SHP77 (cell line): Measurements from ENCODE around the gene MMP25.

Experiments used
- DNase-seq, 2 experiments: peaks; one replicate each; lab custom pipeline; 2025; lab: John Stamatoyannopoulos, UW

The MMP25 gene, protein sequence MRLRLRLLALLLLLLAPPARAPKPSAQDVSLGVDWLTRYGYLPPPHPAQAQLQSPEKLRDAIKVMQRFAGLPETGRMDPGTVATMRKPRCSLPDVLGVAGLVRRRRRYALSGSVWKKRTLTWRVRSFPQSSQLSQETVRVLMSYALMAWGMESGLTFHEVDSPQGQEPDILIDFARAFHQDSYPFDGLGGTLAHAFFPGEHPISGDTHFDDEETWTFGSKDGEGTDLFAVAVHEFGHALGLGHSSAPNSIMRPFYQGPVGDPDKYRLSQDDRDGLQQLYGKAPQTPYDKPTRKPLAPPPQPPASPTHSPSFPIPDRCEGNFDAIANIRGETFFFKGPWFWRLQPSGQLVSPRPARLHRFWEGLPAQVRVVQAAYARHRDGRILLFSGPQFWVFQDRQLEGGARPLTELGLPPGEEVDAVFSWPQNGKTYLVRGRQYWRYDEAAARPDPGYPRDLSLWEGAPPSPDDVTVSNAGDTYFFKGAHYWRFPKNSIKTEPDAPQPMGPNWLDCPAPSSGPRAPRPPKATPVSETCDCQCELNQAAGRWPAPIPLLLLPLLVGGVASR

DNA sequence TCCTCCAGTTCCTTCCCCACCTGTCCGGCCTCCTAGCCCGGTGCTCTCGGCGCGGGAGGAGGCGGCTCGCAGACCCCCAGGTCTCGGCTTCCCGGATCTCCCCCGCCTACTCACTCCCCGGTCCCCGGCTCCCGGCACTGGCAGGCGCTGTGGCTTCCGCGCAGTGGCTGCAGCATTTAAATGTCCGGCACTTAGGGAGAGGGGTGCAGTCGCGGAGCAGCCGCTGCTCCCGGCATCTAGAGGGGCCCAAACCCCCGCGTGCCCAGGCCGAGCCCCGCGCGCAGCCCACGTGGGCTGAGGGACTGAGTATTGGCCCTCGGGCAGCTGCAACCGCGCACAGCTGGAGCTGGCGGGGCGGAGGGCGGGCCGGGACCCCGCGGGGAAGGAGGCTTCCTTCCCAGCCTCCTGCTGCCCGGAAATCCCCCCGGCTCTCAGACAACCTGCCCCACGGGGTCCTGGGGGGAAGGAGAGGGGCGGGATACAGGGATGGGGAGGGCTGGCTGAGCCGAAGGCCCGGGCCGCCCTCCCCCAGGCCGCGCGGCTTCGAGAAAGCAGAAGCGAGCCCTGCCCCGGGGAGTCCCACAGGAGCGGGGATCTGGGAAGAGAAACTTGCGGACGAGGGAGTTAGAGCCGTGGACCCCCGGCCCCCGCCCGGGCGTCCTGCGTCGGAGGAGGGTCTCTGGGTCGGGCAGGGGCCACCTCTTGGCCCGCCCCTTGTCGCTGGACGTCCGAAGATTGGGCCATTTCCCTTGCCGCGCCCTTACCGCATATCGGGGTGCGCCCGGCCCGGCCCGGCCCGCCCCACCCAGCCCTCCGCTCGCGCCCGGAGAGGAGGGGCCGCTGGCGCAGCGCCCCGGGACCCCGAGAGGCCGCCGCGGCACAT is at the start of gene MMP25:
Gene MMP25 (plus strand): TSS at position 804 of the 883 bp plus-strand sequence. CDS start 357 bp downstream, outside the sequence.
- no peak for DNase-seq

DNA sequence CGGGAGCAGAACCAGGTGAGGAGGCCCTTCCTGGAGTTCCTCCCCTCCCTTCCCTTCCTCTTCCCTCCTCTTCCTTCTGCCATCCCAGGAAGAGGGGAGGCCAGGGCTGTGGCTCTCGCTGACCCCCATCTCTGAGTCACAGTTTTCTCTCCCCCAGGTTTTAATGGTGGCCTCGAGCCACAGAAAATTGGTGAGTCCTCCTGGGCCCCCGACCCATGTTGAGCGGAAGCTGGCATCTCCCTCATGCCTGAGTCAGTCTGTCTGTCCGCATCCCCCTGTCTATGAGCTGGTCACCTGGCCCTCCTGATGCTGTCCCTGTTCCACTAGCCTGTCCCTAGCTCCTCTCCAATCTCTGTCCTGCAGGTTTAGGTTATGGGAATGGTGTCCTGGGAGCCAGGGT is 46.4 kb upstream of the MMP25 start:
- DNase-seq = no peak

DNA sequence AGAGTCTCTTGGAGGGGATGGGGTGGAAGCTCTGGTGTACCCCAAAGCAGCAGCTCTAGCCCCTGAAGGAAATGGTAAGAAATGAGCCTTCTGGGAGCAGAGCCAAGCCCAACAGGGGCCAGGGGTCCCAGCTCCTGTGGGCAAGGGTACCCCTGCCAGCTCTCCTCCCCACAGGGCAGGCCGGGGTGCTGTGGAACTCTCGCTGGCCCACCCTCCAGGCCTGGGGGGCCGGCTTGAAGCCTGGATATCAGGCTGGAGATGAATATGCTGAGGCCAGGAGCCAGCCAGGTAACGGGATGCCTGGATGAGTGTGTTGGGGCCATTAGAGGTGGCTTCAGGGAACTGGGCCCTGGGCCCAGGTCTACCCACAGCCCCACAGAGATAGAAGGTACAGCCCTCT is 45.8 kb upstream of the MMP25 start:
- no peak for DNase-seq

DNA sequence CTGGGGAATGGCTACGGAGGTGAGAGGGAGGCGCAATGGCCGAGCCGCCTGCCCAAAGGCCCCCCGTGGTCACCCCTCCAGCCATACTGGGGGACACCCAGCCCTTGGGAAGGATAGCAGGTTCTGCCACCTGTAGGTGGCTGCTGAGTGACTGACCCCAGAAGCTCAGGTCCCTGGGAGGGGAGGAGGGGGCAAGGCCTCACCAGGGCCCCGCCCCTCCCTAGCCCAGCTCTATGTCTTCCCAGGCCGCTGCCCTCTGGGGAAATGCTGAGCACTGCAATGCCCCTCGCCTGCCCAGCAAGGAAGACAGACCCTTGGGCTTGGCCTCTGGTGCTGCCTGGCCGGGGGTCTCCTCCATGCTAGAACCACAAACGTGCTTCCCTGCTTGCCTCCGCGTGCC is 45.0 kb upstream of the MMP25 start:
- no peak for DNase-seq

DNA sequence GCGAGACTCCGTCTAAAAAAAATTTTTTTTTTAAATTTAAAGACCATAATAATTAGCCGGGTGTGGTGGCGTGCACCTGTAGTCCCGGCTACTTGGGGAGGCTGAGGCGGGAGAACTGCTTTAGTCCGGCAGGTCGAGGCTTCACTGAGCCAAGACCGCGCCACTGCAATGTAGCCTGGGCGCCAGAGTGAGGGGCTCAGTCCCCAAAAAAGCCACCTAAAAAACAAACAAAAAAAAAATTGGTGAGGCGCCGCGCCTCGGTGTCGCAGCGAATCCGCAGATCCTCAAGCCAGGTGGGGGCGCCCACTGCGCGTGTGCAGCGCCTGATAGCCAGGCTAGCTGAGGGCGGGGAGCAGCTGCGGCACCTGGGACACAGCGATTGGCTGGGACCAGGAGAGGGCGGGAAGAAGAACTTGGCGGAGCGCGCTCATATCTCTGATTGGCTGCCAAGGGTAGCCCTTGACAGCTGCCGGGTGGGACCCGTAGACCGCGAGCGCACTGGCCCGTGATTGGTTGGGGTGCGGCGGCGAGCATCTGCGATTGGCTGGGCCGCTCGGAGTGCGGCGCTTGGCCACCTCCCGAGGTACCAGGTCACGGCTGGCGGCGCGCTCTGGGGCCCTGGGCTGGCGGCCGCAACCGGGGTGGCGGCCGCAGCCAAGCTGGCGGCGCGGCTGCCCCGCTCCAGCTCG is 42.6 kb upstream of the MMP25 start:
- peak; percentile 97 to 98 for DNase-seq

DNA sequence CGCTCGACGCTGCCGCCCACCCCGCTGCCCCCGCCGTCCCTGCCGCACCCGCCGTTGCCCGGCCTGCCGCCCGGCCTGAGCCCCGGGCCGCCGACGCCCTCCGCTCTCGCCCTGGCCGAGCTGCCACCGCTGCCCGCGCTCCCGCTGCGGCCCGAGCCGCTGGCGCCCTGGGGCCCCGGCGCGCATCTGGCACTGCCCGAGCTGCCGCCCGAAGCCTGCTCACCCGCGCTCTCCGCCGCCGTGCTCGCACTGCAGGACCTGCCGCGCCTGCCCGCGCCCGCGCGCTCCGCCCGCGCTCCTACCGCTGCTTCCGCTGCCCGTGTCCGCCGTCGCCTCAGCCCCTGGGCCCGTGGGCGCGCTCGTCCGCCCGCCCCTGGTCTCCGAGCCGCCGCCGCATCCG is 42.0 kb upstream of the MMP25 start:
- DNase-seq = no peak

DNA sequence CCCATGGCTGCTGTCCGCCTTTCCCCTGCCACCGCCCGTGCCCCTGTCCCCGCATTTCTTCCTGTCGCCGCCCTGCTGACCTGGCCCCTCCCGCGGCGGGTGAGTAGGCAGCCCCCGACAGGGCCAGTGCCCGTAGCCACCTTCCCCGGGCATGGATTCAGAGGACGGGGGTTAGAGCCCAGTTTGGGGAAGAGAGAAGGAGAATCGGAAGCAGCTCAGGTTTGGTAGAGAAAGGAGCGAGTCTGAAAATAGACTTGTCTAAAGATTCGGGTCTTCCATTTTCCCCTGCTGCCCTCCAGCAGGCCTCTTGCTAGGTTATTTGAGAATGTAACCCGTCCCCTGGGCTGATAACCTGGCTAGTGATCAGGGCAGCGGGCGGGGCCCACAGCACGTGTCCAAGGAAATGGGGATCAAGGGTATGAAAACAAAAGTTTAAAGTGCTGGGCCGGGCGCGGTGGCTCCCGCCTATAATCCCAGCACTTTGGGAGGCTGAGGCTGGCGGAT is 41.5 kb upstream of the MMP25 start:
- DNase-seq = no peak

DNA sequence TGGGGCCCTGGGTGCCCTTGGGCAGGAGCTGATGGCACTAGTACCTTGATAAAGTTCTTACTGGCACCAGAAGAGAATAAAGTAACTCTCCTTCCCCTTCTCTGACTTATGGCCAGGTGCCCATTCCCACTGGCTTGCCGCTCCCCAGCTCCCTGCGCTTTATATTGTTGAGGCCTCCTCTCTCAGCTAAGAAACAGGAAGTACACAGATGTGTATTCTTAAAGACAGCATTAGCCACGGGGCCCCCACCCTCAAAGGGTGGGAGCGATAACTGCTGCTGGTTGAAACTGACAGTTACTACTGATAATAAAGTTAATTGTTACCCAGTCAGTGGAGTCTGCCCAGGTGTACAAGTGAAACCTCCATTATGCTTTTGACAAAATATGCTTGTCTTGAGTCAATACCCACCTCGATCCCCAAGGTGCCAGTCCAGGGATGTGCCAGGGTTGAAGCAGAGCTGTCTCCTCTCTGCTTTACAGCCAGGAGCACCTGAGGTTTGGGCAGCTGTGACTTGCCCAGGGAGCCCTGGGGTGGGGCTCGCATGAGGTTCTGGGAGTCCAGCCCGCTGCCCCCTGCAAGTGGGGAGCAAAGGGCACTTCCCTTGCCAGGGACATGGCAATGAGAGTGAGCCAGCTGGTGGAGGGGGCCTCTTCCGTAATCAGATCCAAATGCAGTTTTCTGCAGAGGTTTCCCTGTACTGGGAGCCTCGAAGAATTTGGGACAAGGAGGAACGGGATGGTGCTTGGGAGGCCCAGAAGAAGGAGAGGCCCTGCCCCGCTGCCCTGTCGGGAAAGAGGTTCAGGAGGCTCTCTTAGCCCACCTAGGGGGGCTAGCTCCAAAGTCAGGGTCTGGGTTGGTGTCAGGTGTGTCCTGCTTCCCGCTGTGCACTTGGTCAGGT is 39.1 kb upstream of the MMP25 start:
- no peak for DNase-seq

DNA sequence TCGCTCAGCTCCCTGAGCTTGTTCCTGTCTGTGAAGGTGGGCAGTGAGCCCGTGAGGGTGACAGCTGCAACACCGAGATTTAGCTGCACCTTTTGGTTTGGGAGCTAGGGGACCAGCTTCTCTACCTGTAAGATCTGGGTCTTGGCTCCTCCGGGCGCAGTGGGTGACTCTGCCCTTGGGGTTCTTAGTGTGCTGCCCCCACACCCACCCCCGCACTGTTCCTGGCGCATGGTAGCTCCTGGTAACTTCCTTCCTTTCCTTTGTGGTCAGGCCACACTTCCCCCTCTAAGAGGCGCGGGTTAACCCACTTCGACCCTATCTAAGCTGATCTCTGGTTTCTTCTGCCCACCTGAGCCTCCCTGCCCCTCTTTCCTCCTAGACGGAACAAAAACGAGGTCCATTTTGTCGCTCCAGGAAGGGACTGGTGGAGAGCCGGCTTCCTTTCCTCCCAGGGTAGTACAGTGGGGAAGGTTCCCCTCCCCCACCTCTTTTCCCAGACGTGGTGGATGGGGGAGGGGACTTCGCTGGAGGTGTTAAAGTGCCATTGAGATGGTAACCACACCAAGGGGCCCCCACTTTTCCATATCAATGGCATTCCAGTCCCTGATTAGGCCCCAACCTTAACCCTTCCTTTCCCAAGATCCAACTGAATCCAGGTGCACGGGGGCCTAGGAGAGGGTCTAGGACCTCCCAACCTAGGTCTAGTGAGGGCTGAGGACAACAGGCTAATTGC is 38.2 kb upstream of the MMP25 start:
- DNase-seq = no peak

DNA sequence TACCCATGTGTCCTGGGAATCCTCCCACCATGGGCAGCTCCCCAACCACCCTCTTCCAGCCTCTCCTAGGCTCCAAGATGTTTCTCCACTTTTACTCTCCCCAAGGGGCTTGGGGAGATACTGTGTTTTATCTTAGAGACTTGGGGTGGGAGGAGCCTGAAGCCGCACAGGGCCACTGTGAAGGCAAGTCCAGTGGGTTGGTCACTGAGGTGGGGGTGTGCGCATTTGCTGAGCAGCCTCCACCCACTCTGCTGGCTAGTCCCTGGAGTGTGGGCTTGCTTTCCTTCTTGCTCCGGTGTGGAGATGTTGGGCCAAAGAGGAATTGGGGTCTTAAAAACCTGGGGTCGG is 37.7 kb upstream of the MMP25 start:
- DNase-seq = no peak

DNA sequence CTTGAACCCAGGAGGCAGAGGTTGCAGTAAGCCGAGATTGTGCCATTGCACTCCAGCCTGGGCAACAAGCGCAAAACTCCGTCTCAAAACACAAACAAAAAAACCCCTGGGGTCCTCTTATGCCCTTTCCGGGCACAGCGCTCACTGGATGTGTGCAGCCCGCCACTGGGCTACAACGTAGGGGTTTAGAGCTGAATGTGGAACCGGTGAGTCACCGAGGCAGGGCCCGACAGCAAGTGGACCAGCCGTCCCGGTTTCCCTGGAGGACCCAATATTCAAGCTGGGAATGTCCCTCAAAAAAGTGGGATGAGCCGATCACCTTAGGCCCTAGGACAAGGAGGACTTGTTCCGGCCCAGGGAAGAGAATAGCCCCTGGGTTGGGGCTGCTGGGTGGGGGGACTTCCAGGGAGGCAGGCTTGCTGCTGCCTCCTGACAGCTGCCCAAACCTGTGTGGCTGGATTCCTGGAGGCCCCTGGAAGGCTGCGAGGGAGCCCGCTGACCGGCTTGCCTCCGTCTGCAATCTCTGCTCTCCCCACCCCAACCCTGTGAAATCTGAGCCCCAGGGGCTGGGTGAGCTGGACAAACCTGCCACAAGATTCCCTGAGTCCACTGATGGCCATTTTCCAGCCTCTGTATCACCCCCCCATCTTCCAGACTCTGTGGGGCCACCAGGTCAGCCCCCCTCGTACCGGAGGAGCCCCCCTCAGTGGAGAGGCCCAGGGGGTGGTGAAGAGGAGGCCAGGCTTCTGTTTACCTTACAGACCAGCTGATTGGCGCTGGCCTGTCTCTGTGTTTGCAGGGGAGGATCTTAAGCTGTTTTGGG is 36.6 kb upstream of the MMP25 start:
- no peak for DNase-seq

DNA sequence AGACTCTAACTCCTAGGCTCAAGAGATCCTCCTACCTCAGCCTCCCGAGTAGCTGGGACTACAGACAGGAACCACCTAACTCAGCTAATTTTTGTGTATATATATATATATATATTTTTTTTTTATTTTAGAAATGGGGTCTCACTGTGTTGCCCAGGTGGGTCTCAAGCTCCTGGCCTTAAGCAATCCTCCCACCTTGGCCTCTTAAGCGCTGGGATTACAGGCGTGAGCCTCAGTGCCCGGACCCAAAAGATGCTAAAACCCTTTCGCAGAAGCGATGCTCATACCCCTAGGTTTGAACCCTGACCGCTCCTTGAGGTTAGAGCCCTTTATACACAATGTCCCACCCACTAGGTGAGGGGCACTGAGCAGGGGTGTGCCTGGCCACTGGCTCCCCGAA is 35.9 kb upstream of the MMP25 start:
- no peak for DNase-seq

DNA sequence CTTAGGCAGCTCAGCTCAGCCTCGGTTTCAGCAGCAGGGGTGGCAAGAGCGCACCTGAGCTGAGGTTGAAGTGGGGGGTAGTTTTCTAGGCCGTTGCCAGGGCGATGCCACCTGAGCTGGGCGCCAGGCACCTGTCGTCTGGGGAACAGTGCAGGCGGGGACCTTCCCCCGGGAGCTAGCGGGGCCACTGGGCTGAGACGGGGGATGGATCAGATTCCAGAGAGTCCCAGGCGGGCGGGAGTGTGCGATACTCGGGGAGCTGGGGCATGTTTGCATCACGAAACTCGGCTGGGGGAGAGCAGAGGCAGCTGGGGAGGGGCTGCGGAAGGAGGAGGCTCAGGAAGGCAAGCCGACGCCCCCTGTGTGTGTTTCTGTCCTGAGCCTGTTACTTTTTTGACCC is 34.1 kb upstream of the MMP25 start:
- DNase-seq = no peak

DNA sequence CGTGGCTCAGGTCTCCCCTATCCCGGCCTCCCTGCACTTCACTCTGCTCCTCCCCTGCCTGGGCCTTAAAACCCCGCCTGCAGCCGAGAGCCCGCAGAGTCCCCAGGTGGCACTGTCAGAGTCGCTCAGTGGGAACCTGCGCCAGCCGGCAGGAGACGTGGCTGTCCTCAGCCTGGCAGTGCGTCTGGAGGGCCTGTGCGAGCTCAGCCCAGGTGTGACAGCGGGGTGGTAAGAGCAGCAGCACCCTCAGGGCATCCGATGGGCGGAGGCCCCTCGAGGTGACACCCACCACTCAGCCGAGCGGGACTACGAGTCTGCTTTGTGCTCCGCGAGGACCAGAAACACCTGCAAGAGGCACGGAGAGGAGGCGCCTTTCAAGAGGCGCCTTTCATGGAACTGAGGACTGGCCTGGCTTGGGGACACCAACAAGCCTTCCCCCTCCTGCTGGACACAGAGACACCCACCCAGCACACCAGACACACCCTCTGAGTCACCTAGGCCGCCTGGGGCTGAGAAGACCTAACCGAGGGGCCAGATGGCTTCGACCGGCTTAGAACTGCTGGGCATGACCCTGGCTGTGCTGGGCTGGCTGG is 33.4 kb upstream of the MMP25 start, which contains the start of gene CLDN9:
Gene CLDN9 (plus strand): TSS at position 96 of the 593 bp plus-strand sequence. CDS start 440 bp downstream, at position 536.
- DNase-seq = no peak

DNA sequence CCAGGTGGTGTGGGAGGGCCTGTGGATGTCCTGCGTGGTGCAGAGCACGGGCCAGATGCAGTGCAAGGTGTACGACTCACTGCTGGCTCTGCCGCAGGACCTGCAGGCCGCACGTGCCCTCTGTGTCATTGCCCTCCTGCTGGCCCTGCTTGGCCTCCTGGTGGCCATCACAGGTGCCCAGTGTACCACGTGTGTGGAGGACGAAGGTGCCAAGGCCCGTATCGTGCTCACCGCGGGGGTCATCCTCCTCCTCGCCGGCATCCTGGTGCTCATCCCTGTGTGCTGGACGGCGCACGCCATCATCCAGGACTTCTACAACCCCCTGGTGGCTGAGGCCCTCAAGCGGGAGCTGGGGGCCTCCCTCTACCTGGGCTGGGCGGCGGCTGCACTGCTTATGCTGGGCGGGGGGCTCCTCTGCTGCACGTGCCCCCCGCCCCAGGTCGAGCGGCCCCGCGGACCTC is 32.8 kb upstream of the MMP25 start:
- no peak for DNase-seq

DNA sequence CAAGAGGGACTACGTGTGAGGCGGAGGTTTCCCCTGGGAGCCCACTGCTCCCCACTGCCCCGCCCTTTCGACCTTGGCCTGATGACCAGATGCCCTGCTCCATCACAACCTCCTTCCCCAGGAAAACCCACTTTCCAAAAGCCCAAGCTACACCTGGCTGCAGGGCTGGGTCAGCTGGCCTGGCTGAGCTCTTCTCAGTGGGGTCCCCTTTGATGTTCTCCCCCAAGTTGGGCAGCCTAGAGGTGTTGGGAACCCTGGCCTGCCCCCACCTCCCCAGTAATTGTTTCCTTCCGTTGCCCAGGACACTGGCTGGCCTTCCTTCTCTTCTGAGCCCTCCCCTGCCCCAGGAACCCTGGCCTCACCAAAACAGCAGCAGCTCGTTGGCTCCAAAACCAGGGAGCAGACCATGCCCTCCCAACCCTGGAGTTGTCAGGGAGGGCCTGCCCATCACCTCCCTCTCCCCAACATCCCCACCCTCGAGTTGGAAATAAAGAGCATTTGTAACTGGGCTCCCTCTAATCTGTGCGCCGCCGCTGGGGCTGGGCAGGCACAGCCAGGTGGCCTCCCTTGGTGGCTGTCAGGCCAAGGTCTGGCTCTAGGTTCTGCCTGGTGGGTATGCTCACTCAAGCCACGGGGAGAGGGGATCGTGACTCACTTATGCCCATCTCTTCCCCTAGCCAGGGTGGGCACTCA is 32.2 kb upstream of the MMP25 start:
- DNase-seq = no peak

DNA sequence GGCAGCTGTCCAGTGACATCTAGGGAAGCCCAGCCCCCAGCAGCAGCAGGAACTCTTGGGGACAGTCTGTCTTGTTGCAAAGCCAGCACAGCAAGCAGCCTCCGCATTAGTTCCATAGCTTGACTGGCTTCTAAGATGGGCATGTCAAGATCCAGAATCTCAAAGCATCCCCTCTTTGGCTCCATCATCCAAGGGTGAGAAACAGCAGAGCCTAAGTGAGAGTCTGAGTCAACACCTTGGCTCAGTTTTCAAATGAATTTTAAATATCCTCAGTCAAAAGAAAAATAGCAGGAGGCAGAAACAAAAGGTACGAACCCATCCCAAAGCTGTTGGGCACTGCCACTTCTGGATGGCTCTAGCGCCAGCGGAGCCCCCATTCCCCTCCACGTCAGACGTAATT is 31.4 kb upstream of the MMP25 start:
- no peak for DNase-seq

DNA sequence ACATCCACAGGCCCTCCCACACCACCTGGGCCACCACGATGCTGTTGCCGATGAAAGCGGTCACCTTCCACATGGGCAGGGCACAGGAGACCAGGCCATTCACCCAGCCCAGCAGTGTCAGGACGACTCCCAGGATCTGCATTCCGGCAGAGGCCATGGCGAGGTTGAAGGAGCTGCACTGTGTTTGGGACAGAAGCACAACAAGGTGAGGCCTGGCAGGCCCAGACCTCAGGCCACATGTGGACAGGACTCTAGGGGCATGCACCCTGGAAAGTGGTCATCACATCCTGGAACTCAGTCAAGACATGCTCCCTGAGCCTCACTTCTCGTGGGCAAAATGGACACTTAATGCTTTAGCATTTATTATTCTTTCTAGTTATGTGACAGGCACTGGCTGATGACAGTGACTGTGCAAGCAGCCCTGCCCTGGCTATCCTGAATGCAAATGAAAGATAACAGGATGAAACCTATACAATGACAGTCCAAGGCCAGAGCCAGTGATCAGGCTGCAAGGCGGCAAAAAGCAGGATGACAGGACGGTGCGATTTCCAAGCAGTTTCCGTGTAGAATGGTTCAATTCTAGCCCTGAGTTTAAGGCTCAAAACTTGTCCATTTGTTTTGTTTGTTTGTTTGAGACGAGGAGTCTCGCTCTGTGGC is 30.4 kb upstream of the MMP25 start:
- DNase-seq = no peak
